CD4-positive, alpha-beta memory T cell (primary cell): Measurements from ENCODE around the gene KANSL1. TPM values are rescaled to one million over a fixed set of nuclear protein-coding genes. Genes with fewer than 3 reads are reported as not detected.
A peak's percentile ranks its signal among the peaks of the same experiment; 100 is the strongest.

Experiments
- CTCF ChIA-PET: fragments of 350-600 bp; sonication (Branson Sonifier 250); formaldehyde crosslinking; loops from one replicate; lab custom pipeline; 2021; ENCODE audit warnings: inconsistent platforms; ENCODE audit not compliant: partially characterized antibody; lab: Charles Lee
- POLR2A ChIA-PET: fragments of 350-600 bp; sonication (Branson Sonifier 250); formaldehyde crosslinking; loops from one replicate; lab custom pipeline; 2021; ENCODE audit not compliant: partially characterized antibody; lab: Charles Lee
- DNase-seq, 5 donors: peaks; one replicate each; pipeline versions ENCODE4 v3.0.0 to v3.0.0-alpha.2; 2020 to 2022; ENCODE audit warnings: mixed read lengths in 1 of 5
- H3K27ac ChIP-seq: one replicate; pipeline ENCODE4 v1.7.0; 2013; ENCODE audit warnings: low read depth, low read length
- H3K27me3 ChIP-seq: 2 replicates; pipeline ENCODE4 v1.7.0; 2013; ENCODE audit warnings: mild to moderate bottlenecking, low read length, moderate library complexity; ENCODE audit not compliant: insufficient read depth
- H3K36me3 ChIP-seq: 2 replicates; pipeline ENCODE4 v1.7.0; 2013; ENCODE audit warnings: mild to moderate bottlenecking, low read length, moderate library complexity; ENCODE audit not compliant: insufficient read depth
- H3K4me1 ChIP-seq: 2 replicates; pipeline ENCODE4 v1.7.0; 2013; ENCODE audit warnings: mild to moderate bottlenecking, low read length, moderate library complexity; ENCODE audit not compliant: insufficient read depth
- H3K4me3 ChIP-seq, 2 donors: one replicate each; pipeline ENCODE4 v1.7.0; 2013; ENCODE audit warnings: low read length in 2 of 2, mild to moderate bottlenecking in 1 of 2
- H3K9me3 ChIP-seq, 2 donors: one replicate each; pipeline ENCODE4 v1.7.0; 2013; ENCODE audit warnings: low read length in 2 of 2, control low read depth in 1 of 2; ENCODE audit not compliant: control insufficient read depth in 1 of 2
- H3K27ac Mint-ChIP-seq, 7 donors: one replicate each; pipeline ENCODE4 v1.8.0; 2020 to 2021; ENCODE audit warnings: mixed read lengths in 7 of 7, mild to moderate bottlenecking in 6 of 7, inconsistent platforms in 3 of 7, moderate library complexity in 3 of 7
- H3K27me3 Mint-ChIP-seq, 2 donors: one replicate each; pipeline ENCODE4 v1.8.0; 2020 to 2021; ENCODE audit warnings: mixed read lengths in 2 of 2
- H3K36me3 Mint-ChIP-seq, 2 donors: one replicate each; pipeline ENCODE4 v1.8.0; 2020 to 2021; ENCODE audit warnings: mixed read lengths in 2 of 2, inconsistent platforms in 1 of 2, mild to moderate bottlenecking in 1 of 2
- H3K4me1 Mint-ChIP-seq, 4 donors: one replicate each; pipeline ENCODE4 v1.8.0; 2020 to 2021; ENCODE audit warnings: mixed read lengths in 4 of 4, mild to moderate bottlenecking in 1 of 4
- H3K4me3 Mint-ChIP-seq, 8 donors: one replicate each; pipeline ENCODE4 v1.8.0; 2020 to 2021; ENCODE audit warnings: mixed read lengths in 8 of 8, mild to moderate bottlenecking in 7 of 8, moderate library complexity in 6 of 8, inconsistent platforms in 3 of 8
- H3K9me3 Mint-ChIP-seq, 8 donors: one replicate each; pipeline ENCODE4 v1.8.0; 2020 to 2021; ENCODE audit warnings: mixed read lengths in 8 of 8, mild to moderate bottlenecking in 5 of 8, inconsistent platforms in 3 of 8, moderate library complexity in 1 of 8
- intact Hi-C: fragments of 100-400 bp; cut with micrococcal nuclease; formaldehyde crosslinking; loops from one replicate; pipeline ENCODE4 v1.15.1; 2023
- polyA plus RNA-seq, 2 donors: library from polyadenylated mRNA; unstranded; fragments of 300-500 nt; fragmentation: Illumina TruSeq; gene quantifications; one replicate each; pipeline ENCODE4 v1.2.3, GENCODE V29; 2021
- total RNA-seq, 2 experiments: library from RNA; stranded (reverse); gene quantifications; one replicate each; pipeline ENCODE4 v1.2.3, GENCODE V29; 2021

KANSL1 gene
- total and polyA plus RNA-seq, 4 experiments from 2014 or later, result 6.7 to 206 (median 107) TPM

- H3K27ac ChIP-seq, result no peak overlapping the region
- peaks cover 59 to 91% of the 10 kb centered on the region in 2 donors for H3K36me3 Mint-ChIP-seq
- intact Hi-C loops, result no loop called here
Measured at GRCh38 chr17:46038414-46038813, 154.8 kb downstream of the KANSL1 start.

GRCh38 chr17:46037722-46038255 lies 155.4 kb downstream of the KANSL1 start:
- no peaks in the 10 kb centered on the region for H3K27me3 Mint-ChIP-seq
- CTCF ChIA-PET, result interaction anchor here (0.5 to 3.3 kb wide), 6 partner anchors 8 to 177 kb away, joined by 3 to 9 read pairs (median 4); no protein-coding TSS in a partner anchor
- H3K9me3 ChIP-seq, result no peaks in the 10 kb centered on the region
- DNase-seq, result no peak
- peaks cover 7% of the 10 kb centered on the region for H3K4me1 ChIP-seq
- intact Hi-C loops, result no loop called here
- peaks cover 8 to 15% (median 10%) of the 10 kb centered on the region in 4 donors for H3K4me1 Mint-ChIP-seq
- H3K4me3 Mint-ChIP-seq, result no peak overlapping the region
- no peak overlapping the region for H3K27ac ChIP-seq
- H3K27ac Mint-ChIP-seq, result peak overlapping the region; percentile 1 to 79 (median 57)
- H3K27me3 ChIP-seq, result no peaks in the 10 kb centered on the region
- H3K9me3 Mint-ChIP-seq, result peaks cover 0 to 4% (median 0%) of the 10 kb centered on the region in 8 donors
- POLR2A ChIA-PET, result no interaction called here
- H3K36me3 ChIP-seq, result peaks cover 92% of the 10 kb centered on the region
- H3K4me3 ChIP-seq, result no peak overlapping the region
- peaks cover 65 to 91% of the 10 kb centered on the region in 2 donors for H3K36me3 Mint-ChIP-seq

More at GRCh38 chr17:46038414-46038813, 154.8 kb downstream of the KANSL1 start:
- no peaks in the 10 kb centered on the region for H3K27me3 Mint-ChIP-seq
- Histone ChIP-seq H3K36me3 (peaks cover 92% of the 10 kb centered on the region), H3K27me3 (no peaks in the 10 kb centered on the region), H3K4me3 (no peak overlapping the region), H3K4me1 (peaks cover 7% of the 10 kb centered on the region), H3K9me3 (no peaks in the 10 kb centered on the region)
- peaks cover 0 to 4% (median 0%) of the 10 kb centered on the region in 8 donors for H3K9me3 Mint-ChIP-seq
- H3K27ac Mint-ChIP-seq, result peak overlapping the region in 5 of 7 donors; percentile 3 to 79 (median 56)
- H3K4me3 Mint-ChIP-seq, result no peak overlapping the region
- no peak for DNase-seq
- H3K4me1 Mint-ChIP-seq, result peaks cover 8 to 15% (median 10%) of the 10 kb centered on the region in 4 donors
- POLR2A ChIA-PET, result interaction anchor here (1.0 to 1.8 kb wide), 2 partner anchors 149 to 155 kb away, joined by 3 to 5 read pairs; partner anchors contain the start of gene KANSL1
- CTCF ChIA-PET, result interaction anchor here (1.2 to 3.3 kb wide), 5 partner anchors 9 to 176 kb away, joined by 3 to 9 read pairs (median 4); partner anchors contain the start of gene KANSL1

- POLR2A ChIA-PET, result no interaction called here
- Mint-ChIP-seq H3K4me1 (peaks cover 8 to 15% (median 10%) of the 10 kb centered on the region in 4 donors), H3K27me3 (no peaks in the 10 kb centered on the region), H3K9me3 (peaks cover 0 to 4% (median 0%) of the 10 kb centered on the region in 8 donors), H3K36me3 (peaks cover 76 to 97% of the 10 kb centered on the region in 2 donors), H3K4me3 (no peak overlapping the region), H3K27ac (peak overlapping the region in 4 of 7 donors; percentile 5 to 80 (median 54))
- Histone ChIP-seq H3K27me3 (no peaks in the 10 kb centered on the region), H3K27ac (no peak overlapping the region), H3K9me3 (no peaks in the 10 kb centered on the region), H3K36me3 (peaks cover 97% of the 10 kb centered on the region), H3K4me1 (peaks cover 7% of the 10 kb centered on the region), H3K4me3 (no peak overlapping the region)
- DNase-seq, result no peak
- intact Hi-C loops, result no loop called here
- CTCF ChIA-PET, result interaction anchor here (0.8 to 3.3 kb wide), 3 partner anchors 8 to 178 kb away, joined by 4 to 8 read pairs (median 5); no protein-coding TSS in a partner anchor
Measured at GRCh38 chr17:46036491-46036890, 156.7 kb downstream of the KANSL1 start.

- peak overlapping the region; percentile 3 to 80 (median 58) for H3K27ac Mint-ChIP-seq
- Histone ChIP-seq H3K4me3 (no peak overlapping the region), H3K27me3 (no peaks in the 10 kb centered on the region), H3K4me1 (peaks cover 7% of the 10 kb centered on the region), H3K36me3 (peaks cover 97% of the 10 kb centered on the region), H3K27ac (no peak overlapping the region), H3K9me3 (no peaks in the 10 kb centered on the region)
- no peaks in the 10 kb centered on the region for H3K27me3 Mint-ChIP-seq
- peak in 3 of 5 donors; percentile 13 to 57 (median 24) for DNase-seq
- ChIA-PET POLR2A (interaction anchor here (0.7 to 1.6 kb wide), 3 partner anchors 14 to 159 kb away, joined by 3 to 10 read pairs (median 3); partner anchors contain the start of gene KANSL1), CTCF (interaction anchor here (0.7 to 2.5 kb wide), 6 partner anchors 10 to 178 kb away, joined by 3 to 12 read pairs (median 4); no protein-coding TSS in a partner anchor)
- intact Hi-C loops, result no loop called here
- H3K9me3 Mint-ChIP-seq, result peaks cover 0 to 4% (median 0%) of the 10 kb centered on the region in 8 donors
- H3K4me1 Mint-ChIP-seq, result peaks cover 11 to 19% (median 12%) of the 10 kb centered on the region in 4 donors
- H3K36me3 Mint-ChIP-seq, result peaks cover 82 to 98% of the 10 kb centered on the region in 2 donors
- H3K4me3 Mint-ChIP-seq, result no peak overlapping the region
Measured at GRCh38 chr17:46035112-46035818, 158.0 kb downstream of the KANSL1 start.

GRCh38 chr17:46033392-46033791 lies 159.8 kb downstream of the KANSL1 start:
- ChIA-PET POLR2A (interaction anchor here (1.7 kb wide), 1 partner anchor 13 kb away, joined by 6 read pairs; no protein-coding TSS in a partner anchor), CTCF (interaction anchor here (1.6 to 2.5 kb wide), 2 partner anchors 11 to 31 kb away, joined by 6 to 12 read pairs; no protein-coding TSS in a partner anchor)
- Histone ChIP-seq H3K36me3 (peaks cover 94% of the 10 kb centered on the region), H3K9me3 (no peaks in the 10 kb centered on the region), H3K27me3 (no peaks in the 10 kb centered on the region), H3K4me1 (peaks cover 16% of the 10 kb centered on the region), H3K27ac (no peak overlapping the region), H3K4me3 (no peak overlapping the region)
- no peaks in the 10 kb centered on the region for H3K27me3 Mint-ChIP-seq
- H3K9me3 Mint-ChIP-seq, result no peaks in the 10 kb centered on the region
- H3K4me1 Mint-ChIP-seq, result peaks cover 8 to 28% (median 21%) of the 10 kb centered on the region in 4 donors
- intact Hi-C loops, result no loop called here
- no peak for DNase-seq
- peaks cover 69 to 96% of the 10 kb centered on the region in 2 donors for H3K36me3 Mint-ChIP-seq
- no peak overlapping the region for H3K4me3 Mint-ChIP-seq
- H3K27ac Mint-ChIP-seq, result peak overlapping the region in 4 of 7 donors; percentile 25 to 86 (median 53)

- Histone ChIP-seq H3K27ac (no peak overlapping the region), H3K9me3 (no peaks in the 10 kb centered on the region), H3K36me3 (peaks cover 92% of the 10 kb centered on the region), H3K27me3 (no peaks in the 10 kb centered on the region), H3K4me1 (peaks cover 16% of the 10 kb centered on the region), H3K4me3 (no peak overlapping the region)
- ChIA-PET CTCF (interaction anchor here (1.6 to 2.5 kb wide), 2 partner anchors 12 to 31 kb away, joined by 6 to 12 read pairs; no protein-coding TSS in a partner anchor), POLR2A (interaction anchor here (1.7 kb wide), 1 partner anchor 13 kb away, joined by 6 read pairs; no protein-coding TSS in a partner anchor)
- Mint-ChIP-seq H3K27me3 (no peaks in the 10 kb centered on the region), H3K4me3 (no peak overlapping the region), H3K36me3 (peaks cover 64 to 96% of the 10 kb centered on the region in 2 donors), H3K9me3 (no peaks in the 10 kb centered on the region), H3K27ac (peak overlapping the region in 3 of 7 donors; percentile 2 to 77 (median 52)), H3K4me1 (peaks cover 8 to 28% (median 23%) of the 10 kb centered on the region in 4 donors)
- intact Hi-C loops, result no loop called here
- no peak for DNase-seq
Measured at GRCh38 chr17:46032909-46033308, 160.3 kb downstream of the KANSL1 start.
